Heart right ventricle (tissue), 16 donors: Measurements from ENCODE around the gene SPATS2. TPM values are rescaled to one million over a fixed set of nuclear protein-coding genes. Genes with fewer than 3 reads are reported as not detected.

Experiments used
- ATAC-seq, 8 donors: fragments of 200-7000 bp; cut with Tn5 transposase; one replicate each; pipeline ENCODE4 v1.9.1; 2020; ENCODE audit warnings: mild to moderate bottlenecking in 8 of 8, moderate library complexity in 8 of 8, moderate number of reproducible peaks in 1 of 8
- DNase-seq, 2 donors: peaks; one replicate each; pipeline ENCODE4 v3.0.0-alpha.2; 2020
- H3K27ac ChIP-seq, 10 donors: fragments of 200-600 bp; sonication (generic) in 2 of 10; one replicate each; pipeline versions ENCODE4 v1.5.0 to v1.8.0; 2020 to 2022; ENCODE audit warnings: mild to moderate bottlenecking in 3 of 10
- H3K27me3 ChIP-seq, 7 donors: fragments of 200-600 bp; one replicate each; pipeline ENCODE4 v1.8.0; 2021 to 2022; ENCODE audit warnings: mild to moderate bottlenecking in 2 of 7
- H3K36me3 ChIP-seq, 9 donors: fragments of 200-600 bp; sonication (generic) in 1 of 9; one replicate each; pipeline versions ENCODE4 v1.5.0 to v1.8.0; 2020 to 2022; ENCODE audit warnings: mild to moderate bottlenecking in 2 of 9
- H3K4me1 ChIP-seq, 9 donors: fragments of 200-600 bp; sonication (generic) in 1 of 9; one replicate each; pipeline versions ENCODE4 v1.5.0 to v1.8.0; 2020 to 2022; ENCODE audit warnings: mild to moderate bottlenecking in 4 of 9
- H3K4me3 ChIP-seq, 10 donors: fragments of 200-600 bp; sonication (generic) in 2 of 10; one replicate each; pipeline versions ENCODE4 v1.5.0 to v1.8.0; 2020 to 2022; ENCODE audit warnings: mild to moderate bottlenecking in 7 of 10, moderate library complexity in 2 of 10
- H3K9me3 ChIP-seq, 11 donors: fragments of 200-600 bp in 10 of 11; sonication (generic) in 2 of 11; one replicate each; pipeline versions ENCODE4 v1.5.0 to v1.8.0; 2013 to 2022; ENCODE audit warnings: mild to moderate bottlenecking in 2 of 11, control low read depth in 1 of 11, moderate library complexity in 1 of 11
- WGBS, 2 donors: extraction: QIAGEN DNeasy Blood & Tissue Kit; methylation state at CpG; one replicate each; pipeline ENCODE4 v1.1.7; 2013; ENCODE audit warnings: inconsistent platforms in 1 of 2; 5-methylcytosine and 5-hydroxymethylcytosine counted together
- intact Hi-C, 10 donors: fragments of 100-400 bp; cut with DNase I; formaldehyde crosslinking; loops; one replicate each; pipeline versions ENCODE4 v1.11.1 to v1.14.2; 2022
- polyA plus RNA-seq, 2 donors: library from polyadenylated mRNA; stranded (reverse); fragments of 200-250 nt; gene quantifications; one replicate each; pipeline ENCODE4 v1.2.3, GENCODE V29; 2013
- total RNA-seq, 10 donors: library from RNA; stranded (reverse); fragmentation: NEBNext Ultra II Directional in 3 of 10; extraction: Animal tissue kit (Norgen Biotek cat#: 25700) in 3 of 10; gene quantifications; one replicate each; pipeline versions ENCODE4 v1.2.1 to v1.2.4, GENCODE V29; 2021 to 2023
- TF ChIP-seq, protein P1 (sequence below), 9 donors: fragments of 200-600 bp; sonication (generic) in 2 of 9; IDR thresholded peaks; one replicate each; pipeline versions ENCODE4 v1.5.0 to v1.8.0; 2021 to 2022; ENCODE audit warnings: antibody characterized with exemption in 9 of 9, mild to moderate bottlenecking in 5 of 9, moderate library complexity in 1 of 9
- donor health status: Arrhythmogenic right ventricular cardiomyopathy.
- donor health status: ischemic (EF 13 %, LVEDD 7.1; RV severe dilation, severe dysfunction).
- donor health status: healthy with polysubstance abuse.
- donor health status: DM: no; HTN: yes; CAD: no.
- donor health status: DM: no; HTN: no; CAD: no.
- donor health status: ischemic (EF 25% LVEDD 6.9; RV normal size, moderate dysfunction).
- donor health status: ischemic (EF 25% LVEDD 5.7; RV mildly dilated, moderate dysfunction).
- donor health status: healthy.
- donor health status: DM: yes; HTN: yes; CAD: no.
- donor health status: Ischemic cardiomyopathy.
- donor health status: ischemic (EF 35%, LVEDD 5.7; RV mildly dilated, moderate dysfunction).
- donor health status: nonischemic (EF 11% LVEDD 7.7; RV severe dilation, severe dysfunction).
- donor health status: DM: yes; HTN: yes; CAD: no.
- donor health status: PGD.
- donor health status: ischemic (EF 29% LVEDD 5.4; RV normal size, mild dysfunction).
- donor health status: nonischemic (EF 23%, LVEDD 6.1; RV moderate dilation, normal function).

Gene SPATS2
- total and polyA plus RNA-seq, 12 donors = 3.5 to 11.5 (median 5.1) TPM

DNA sequence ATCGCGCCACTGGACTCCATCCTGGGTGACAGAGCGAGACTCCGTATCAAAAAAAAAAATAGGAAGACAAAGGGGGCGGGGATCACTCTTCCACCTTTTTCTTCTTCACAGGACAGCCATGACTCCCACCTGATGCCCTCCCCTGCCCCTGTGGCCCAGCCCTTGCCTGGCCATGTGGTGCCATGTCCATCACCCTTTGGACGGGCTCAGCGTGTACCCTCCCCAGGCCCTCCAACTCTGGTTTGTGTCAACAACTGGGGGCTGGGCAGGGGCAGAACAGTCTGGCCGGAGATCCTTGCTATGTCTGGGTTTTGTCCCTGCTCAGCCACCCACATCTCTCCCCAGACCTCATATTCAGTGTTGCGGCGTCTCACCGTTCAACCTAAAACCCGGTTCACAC lies 38.4 kb upstream of the SPATS2 start:
- Histone ChIP-seq H3K27me3 (peaks cover 0 to 30% (median 15%) of the 10 kb centered on the region in 7 donors), H3K36me3 (peaks cover 0 to 16% (median 0%) of the 10 kb centered on the region in 9 donors), H3K4me1 (peaks cover 0 to 24% (median 6%) of the 10 kb centered on the region in 9 donors), H3K27ac (no peak overlapping the region), H3K9me3 (no peaks in the 10 kb centered on the region), H3K4me3 (no peak overlapping the region)
- intact Hi-C loops = no loop called here
- no peak for DNase-seq
- TF ChIP-seq, protein P1, sequence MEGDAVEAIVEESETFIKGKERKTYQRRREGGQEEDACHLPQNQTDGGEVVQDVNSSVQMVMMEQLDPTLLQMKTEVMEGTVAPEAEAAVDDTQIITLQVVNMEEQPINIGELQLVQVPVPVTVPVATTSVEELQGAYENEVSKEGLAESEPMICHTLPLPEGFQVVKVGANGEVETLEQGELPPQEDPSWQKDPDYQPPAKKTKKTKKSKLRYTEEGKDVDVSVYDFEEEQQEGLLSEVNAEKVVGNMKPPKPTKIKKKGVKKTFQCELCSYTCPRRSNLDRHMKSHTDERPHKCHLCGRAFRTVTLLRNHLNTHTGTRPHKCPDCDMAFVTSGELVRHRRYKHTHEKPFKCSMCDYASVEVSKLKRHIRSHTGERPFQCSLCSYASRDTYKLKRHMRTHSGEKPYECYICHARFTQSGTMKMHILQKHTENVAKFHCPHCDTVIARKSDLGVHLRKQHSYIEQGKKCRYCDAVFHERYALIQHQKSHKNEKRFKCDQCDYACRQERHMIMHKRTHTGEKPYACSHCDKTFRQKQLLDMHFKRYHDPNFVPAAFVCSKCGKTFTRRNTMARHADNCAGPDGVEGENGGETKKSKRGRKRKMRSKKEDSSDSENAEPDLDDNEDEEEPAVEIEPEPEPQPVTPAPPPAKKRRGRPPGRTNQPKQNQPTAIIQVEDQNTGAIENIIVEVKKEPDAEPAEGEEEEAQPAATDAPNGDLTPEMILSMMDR (IDR thresholded peaks at IDR 0.05) = no peak
- WGBS, 2 donors = 96% methylated on average over 12 of the region's 12 CpGs
- no peak for ATAC-seq

DNA sequence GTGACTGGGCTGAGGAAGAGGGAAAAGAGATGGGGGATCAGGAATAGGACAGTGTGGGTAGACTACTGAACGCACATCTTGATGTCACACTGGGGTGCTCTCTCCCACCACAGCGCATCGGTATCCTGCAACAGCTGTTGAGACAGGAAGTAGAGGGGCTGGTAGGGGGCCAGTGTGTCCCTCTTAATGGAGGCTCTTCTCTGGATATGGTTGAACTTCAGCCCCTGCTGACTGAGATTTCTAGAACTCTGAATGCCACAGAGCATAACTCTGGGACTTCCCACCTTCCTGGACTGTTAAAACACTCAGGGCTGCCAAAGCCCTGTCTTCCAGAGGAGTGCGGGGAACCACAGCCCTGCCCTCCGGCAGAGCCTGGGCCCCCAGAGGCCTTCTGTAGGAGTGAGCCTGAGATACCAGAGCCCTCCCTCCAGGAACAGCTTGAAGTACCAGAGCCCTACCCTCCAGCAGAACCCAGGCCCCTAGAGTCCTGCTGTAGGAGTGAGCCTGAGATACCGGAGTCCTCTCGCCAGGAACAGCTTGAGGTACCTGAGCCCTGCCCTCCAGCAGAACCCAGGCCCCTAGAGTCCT lies 37.1 kb upstream of the SPATS2 start:
- DNase-seq (no peak), ATAC-seq (no peak)
- Histone ChIP-seq H3K36me3 (peaks cover 0 to 16% (median 0%) of the 10 kb centered on the region in 9 donors), H3K27me3 (peaks cover 6 to 43% (median 29%) of the 10 kb centered on the region in 7 donors), H3K4me3 (no peak overlapping the region), H3K9me3 (no peaks in the 10 kb centered on the region), H3K4me1 (peaks cover 0 to 24% (median 6%) of the 10 kb centered on the region in 9 donors), H3K27ac (no peak overlapping the region)
- TF ChIP-seq, protein P1 (IDR thresholded peaks at IDR 0.05) = no peak
- 88 to 91% methylated on average over 7 of the region's 7 CpGs for WGBS, 2 donors
- intact Hi-C loops = loop anchor here in 1 of 10 donors (5.0 kb wide), 1 partner anchor 33 kb away; the partner anchor contains the start of gene PRPH

DNA sequence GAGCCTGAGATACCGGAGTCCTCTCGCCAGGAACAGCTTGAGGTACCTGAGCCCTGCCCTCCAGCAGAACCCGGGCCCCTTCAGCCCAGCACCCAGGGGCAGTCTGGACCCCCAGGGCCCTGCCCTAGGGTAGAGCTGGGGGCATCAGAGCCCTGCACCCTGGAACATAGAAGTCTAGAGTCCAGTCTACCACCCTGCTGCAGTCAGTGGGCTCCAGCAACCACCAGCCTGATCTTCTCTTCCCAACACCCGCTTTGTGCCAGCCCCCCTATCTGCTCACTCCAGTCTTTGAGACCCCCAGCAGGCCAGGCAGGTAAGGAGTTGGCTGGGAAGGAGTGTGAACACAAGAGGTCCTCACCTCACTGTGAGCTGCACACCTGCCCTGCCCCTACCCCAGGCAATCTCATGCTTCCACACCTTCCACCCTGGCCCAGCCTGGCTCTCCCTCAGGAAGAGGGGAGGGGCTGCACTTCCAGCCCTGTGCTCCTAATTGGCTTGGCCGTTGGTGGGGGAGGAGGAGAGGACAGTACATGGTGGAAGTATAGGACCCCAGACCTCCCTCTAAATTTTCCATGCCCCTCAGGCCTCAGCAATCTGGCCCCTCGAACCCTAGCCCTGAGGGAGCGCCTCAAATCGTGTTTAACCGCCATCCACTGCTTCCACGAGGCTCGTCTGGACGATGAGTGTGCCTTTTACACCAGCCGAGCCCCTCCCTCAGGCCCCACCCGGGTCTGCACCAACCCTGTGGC lies 36.5 kb upstream of the SPATS2 start:
- DNase-seq = no peak
- peak in 1 of 8 donors; percentile 7 for ATAC-seq
- peaks cover 0 to 16% (median 0%) of the 10 kb centered on the region in 9 donors for H3K36me3 ChIP-seq
- H3K9me3 ChIP-seq = no peaks in the 10 kb centered on the region
- H3K27me3 ChIP-seq = peaks cover 10 to 50% (median 35%) of the 10 kb centered on the region in 7 donors
- TF ChIP-seq, protein P1 (IDR thresholded peaks at IDR 0.05) = no peak
- intact Hi-C loops = loop anchor here in 1 of 10 donors (5.0 kb wide), 1 partner anchor 34 kb away; the partner anchor contains the start of gene PRPH
- peaks cover 0 to 24% (median 6%) of the 10 kb centered on the region in 9 donors for H3K4me1 ChIP-seq
- no peak overlapping the region for H3K4me3 ChIP-seq
- 80 to 82% methylated on average over 14 of the region's 14 CpGs for WGBS, 2 donors
- no peak overlapping the region for H3K27ac ChIP-seq

DNA sequence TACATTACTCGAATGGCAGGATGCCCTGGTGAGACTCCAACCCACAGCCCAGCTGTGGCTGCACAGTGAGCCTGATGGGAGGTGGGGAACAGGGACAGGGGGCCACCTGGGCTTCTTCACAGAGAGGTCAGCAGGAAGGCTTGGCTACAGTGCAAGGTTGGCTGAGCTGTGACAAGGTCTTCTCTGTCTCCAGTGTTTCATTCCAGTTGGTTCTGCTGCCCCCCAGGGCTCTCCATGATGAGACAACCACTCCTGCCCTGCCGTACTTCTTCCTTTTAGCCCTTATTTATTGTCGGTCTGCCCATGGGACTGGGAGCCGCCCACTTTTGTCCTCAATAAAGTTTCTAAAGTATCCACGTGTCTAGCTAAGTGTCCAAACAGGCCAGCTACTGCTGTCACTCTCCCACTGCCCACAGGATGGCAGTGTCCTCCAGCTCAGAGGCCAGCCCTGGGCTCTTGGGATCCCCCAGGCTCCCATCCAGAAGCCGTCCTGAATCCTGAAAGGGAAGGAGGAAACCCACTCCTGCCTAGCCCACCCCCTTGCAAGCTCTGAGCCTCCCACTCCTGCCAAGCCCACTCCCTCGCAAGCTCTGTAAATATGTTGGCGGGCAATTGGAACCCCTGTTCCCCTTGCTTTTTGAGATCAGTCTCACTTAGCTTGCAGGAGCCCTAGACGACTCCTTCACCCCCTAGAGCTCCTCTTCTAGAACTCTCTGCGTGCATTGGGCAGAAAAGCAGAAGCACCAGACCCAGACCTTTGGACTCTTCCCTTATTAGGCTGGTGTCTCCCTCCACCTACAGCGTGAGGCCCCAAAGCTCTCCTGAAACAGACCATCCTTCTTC lies 35.7 kb upstream of the SPATS2 start:
- WGBS, 2 donors = 38 to 42% methylated on average over 11 of the region's 11 CpGs
- H3K27me3 ChIP-seq = peaks cover 18 to 58% (median 43%) of the 10 kb centered on the region in 7 donors
- peaks cover 0 to 13% (median 0%) of the 10 kb centered on the region in 9 donors for H3K36me3 ChIP-seq
- peaks cover 0 to 32% (median 6%) of the 10 kb centered on the region in 9 donors for H3K4me1 ChIP-seq
- intact Hi-C loops = loop anchor here in 1 of 10 donors (5.0 kb wide), 1 partner anchor 34 kb away; the partner anchor contains the start of gene PRPH
- no peaks in the 10 kb centered on the region for H3K9me3 ChIP-seq
- ATAC-seq (peak; percentile 76 to 92 (median 86)), DNase-seq (peak; percentile 61)
- no peak overlapping the region for H3K27ac ChIP-seq
- no peak overlapping the region for H3K4me3 ChIP-seq
- TF ChIP-seq, protein P1 (IDR thresholded peaks at IDR 0.05) = peak; percentile 56 to 87 (median 77)
